Measurements from ENCODE around the gene SEC23A. TPM values are rescaled to one million over a fixed set of nuclear protein-coding genes. Genes with fewer than 3 reads are reported as not detected.

SEC23A gene
- total RNA-seq, 1 experiment from 2014 or later, result 82.4 TPM

DNA sequence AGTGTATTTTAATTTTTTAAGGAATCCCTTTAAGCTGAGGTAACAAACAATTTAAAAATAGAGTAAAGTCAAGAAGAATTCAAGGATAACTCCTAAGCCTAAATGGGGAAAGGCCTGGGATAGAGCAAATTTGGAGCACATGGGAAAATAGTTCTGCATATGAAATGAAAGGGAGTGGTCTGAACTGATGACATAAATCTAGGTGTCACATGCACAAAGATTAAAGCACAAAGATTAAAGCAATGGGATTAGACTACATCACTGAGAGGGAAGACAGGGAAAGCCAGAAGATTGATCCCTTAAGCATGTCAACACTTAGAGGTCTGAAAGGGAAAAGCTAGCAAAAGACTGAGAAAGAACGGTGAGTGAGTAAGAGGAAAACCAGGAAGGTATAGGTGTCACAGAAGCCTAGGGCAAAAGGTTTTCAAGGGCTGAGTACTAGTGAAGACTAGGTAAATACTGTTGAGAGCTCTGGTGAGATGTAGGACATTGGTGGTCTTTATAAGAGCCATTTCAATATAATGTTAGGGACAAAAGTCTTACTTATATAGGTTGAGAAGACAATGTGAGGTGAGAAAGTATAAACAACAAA, 59.6 kb downstream of the SEC23A start:
- no peak overlapping the region for H3K27ac Mint-ChIP-seq (ENCODE audit: low read depth, unreplicated experiment)
- H3K36me3 Mint-ChIP-seq (ENCODE audit: insufficient read depth, unreplicated experiment), result peaks cover 55% of the 10 kb centered on the region
- TF ChIP-seq, protein P1, sequence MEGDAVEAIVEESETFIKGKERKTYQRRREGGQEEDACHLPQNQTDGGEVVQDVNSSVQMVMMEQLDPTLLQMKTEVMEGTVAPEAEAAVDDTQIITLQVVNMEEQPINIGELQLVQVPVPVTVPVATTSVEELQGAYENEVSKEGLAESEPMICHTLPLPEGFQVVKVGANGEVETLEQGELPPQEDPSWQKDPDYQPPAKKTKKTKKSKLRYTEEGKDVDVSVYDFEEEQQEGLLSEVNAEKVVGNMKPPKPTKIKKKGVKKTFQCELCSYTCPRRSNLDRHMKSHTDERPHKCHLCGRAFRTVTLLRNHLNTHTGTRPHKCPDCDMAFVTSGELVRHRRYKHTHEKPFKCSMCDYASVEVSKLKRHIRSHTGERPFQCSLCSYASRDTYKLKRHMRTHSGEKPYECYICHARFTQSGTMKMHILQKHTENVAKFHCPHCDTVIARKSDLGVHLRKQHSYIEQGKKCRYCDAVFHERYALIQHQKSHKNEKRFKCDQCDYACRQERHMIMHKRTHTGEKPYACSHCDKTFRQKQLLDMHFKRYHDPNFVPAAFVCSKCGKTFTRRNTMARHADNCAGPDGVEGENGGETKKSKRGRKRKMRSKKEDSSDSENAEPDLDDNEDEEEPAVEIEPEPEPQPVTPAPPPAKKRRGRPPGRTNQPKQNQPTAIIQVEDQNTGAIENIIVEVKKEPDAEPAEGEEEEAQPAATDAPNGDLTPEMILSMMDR (IDR thresholded peaks at IDR 0.05; ENCODE audit: unreplicated experiment), result no peak
- POLR2A ChIA-PET, result no interaction called here
- CTCF ChIA-PET, result no interaction called here
- no TSS peak for BruUV-seq (replicated peaks)
- H3K27me3 Mint-ChIP-seq (ENCODE audit: insufficient read depth, unreplicated experiment), result no peaks in the 10 kb centered on the region
- no peaks in the 10 kb centered on the region for H3K9me3 Mint-ChIP-seq (ENCODE audit: unreplicated experiment)
- intact Hi-C loops (cut with micrococcal nuclease), result no loop called here
- no peak for DNase-seq (ENCODE audit: unreplicated experiment)
- H3K4me3 Mint-ChIP-seq (ENCODE audit: unreplicated experiment), result no peak overlapping the region
- no peaks in the 10 kb centered on the region for H3K4me1 Mint-ChIP-seq (ENCODE audit: insufficient read depth, unreplicated experiment)

DNA sequence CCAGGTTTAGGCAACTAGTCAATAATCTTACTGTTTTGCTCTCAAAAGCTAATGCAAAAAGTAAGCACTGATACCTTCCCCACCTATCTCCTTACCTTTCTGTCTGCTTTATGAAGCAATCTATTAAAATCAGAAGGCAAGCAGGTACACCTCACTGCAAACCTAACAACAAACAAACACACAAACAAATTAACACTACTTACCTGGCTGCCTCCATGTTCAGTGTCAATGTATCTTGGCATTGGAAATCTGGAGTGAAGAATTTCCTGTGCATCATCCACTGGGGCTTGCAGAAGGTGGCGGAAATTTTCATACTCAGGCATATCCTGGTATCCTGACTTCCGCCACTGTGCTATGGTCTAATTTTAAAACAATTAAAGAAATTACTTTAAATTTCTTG, 62.5 kb downstream of the SEC23A start:
- intact Hi-C loops (cut with micrococcal nuclease), result no loop called here
- H3K27ac Mint-ChIP-seq (ENCODE audit: low read depth, unreplicated experiment), result no peak overlapping the region
- H3K4me1 Mint-ChIP-seq (ENCODE audit: insufficient read depth, unreplicated experiment), result no peaks in the 10 kb centered on the region
- TF ChIP-seq, protein P1 (IDR thresholded peaks at IDR 0.05; ENCODE audit: unreplicated experiment), result no peak
- ChIA-PET POLR2A (interaction anchor here (0.5 kb wide), 1 partner anchor 25 kb away, joined by 3 read pairs; no protein-coding TSS in a partner anchor), CTCF (no interaction called here)
- peaks cover 28% of the 10 kb centered on the region for H3K36me3 Mint-ChIP-seq (ENCODE audit: insufficient read depth, unreplicated experiment)
- no peak for DNase-seq (ENCODE audit: unreplicated experiment)
- no peaks in the 10 kb centered on the region for H3K9me3 Mint-ChIP-seq (ENCODE audit: unreplicated experiment)
- no peak overlapping the region for H3K4me3 Mint-ChIP-seq (ENCODE audit: unreplicated experiment)
- H3K27me3 Mint-ChIP-seq (ENCODE audit: insufficient read depth, unreplicated experiment), result no peaks in the 10 kb centered on the region
- BruUV-seq (replicated peaks), result no TSS peak

DNA sequence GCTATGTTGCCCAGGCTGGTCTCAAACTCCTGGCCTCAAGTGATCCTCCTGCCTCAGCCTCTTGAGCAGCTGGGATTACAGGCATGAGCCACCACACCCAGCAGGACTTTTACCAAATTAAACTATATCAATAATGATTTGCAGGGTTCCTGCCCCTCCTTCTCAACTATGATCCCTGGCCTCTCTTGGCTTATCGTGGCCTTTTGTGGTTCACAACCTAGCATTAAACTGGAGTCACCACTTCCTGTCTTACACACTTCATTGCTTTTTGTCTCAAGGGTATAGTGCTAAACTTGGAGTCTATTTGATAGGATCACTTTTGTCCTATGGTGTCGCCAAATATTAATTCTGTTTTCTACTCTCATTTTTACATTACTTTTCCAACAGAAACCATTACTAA, 64.5 kb downstream of the SEC23A start:
- BruUV-seq (replicated peaks), result no TSS peak
- POLR2A ChIA-PET, result interaction anchor here (1.2 kb wide), 1 partner anchor 12 kb away, joined by 3 read pairs; no protein-coding TSS in a partner anchor
- intact Hi-C loops (cut with micrococcal nuclease), result no loop called here
- Mint-ChIP-seq H3K36me3 (ENCODE audit: insufficient read depth, unreplicated experiment) (peaks cover 19% of the 10 kb centered on the region), H3K9me3 (ENCODE audit: unreplicated experiment) (no peaks in the 10 kb centered on the region), H3K4me1 (ENCODE audit: insufficient read depth, unreplicated experiment) (no peaks in the 10 kb centered on the region), H3K27me3 (ENCODE audit: insufficient read depth, unreplicated experiment) (no peaks in the 10 kb centered on the region), H3K27ac (ENCODE audit: low read depth, unreplicated experiment) (no peak overlapping the region), H3K4me3 (ENCODE audit: unreplicated experiment) (no peak overlapping the region)
- CTCF ChIA-PET, result no interaction called here
- DNase-seq (ENCODE audit: unreplicated experiment), result no peak
- TF ChIP-seq, protein P1 (IDR thresholded peaks at IDR 0.05; ENCODE audit: unreplicated experiment), result no peak

DNA sequence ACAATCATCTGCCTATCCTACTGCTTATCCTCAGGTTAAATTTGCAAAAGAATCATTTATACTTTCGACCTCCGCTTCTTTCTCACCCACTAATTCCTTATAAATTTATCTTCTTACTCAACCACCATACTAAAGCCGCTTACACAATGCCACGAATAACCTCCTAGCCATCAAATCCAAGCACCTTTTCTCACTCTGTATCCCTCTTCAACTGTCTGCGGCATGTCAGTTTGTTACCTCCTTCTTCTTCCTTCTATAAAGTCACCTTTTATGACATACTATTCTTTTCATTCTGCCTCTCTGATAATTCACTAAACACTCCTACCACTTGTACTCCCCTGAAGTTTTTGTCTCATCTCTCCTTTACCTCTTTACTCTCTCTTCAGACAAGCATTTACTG, 66.3 kb downstream of the SEC23A start:
- no peaks in the 10 kb centered on the region for H3K4me1 Mint-ChIP-seq (ENCODE audit: insufficient read depth, unreplicated experiment)
- H3K27me3 Mint-ChIP-seq (ENCODE audit: insufficient read depth, unreplicated experiment), result no peaks in the 10 kb centered on the region
- peaks cover 16% of the 10 kb centered on the region for H3K36me3 Mint-ChIP-seq (ENCODE audit: insufficient read depth, unreplicated experiment)
- ChIA-PET POLR2A (no interaction called here), CTCF (no interaction called here)
- no TSS peak for BruUV-seq (replicated peaks)
- H3K4me3 Mint-ChIP-seq (ENCODE audit: unreplicated experiment), result no peak overlapping the region
- TF ChIP-seq, protein P1 (IDR thresholded peaks at IDR 0.05; ENCODE audit: unreplicated experiment), result no peak
- H3K9me3 Mint-ChIP-seq (ENCODE audit: unreplicated experiment), result no peaks in the 10 kb centered on the region
- no peak for DNase-seq (ENCODE audit: unreplicated experiment)
- no peak overlapping the region for H3K27ac Mint-ChIP-seq (ENCODE audit: low read depth, unreplicated experiment)
- intact Hi-C loops (cut with micrococcal nuclease), result no loop called here
